Measurements from ENCODE around the gene FGG. TPM values are rescaled to one million over a fixed set of nuclear protein-coding genes. Genes with fewer than 3 reads are reported as not detected.

FGG gene
- total and polyA plus RNA-seq, 11 donors, result 0.35 to 1.0 (median 0.50) TPM; not detected in 8

GRCh38 chr4:154573190-154573870 is 39.1 kb downstream of the FGG start:
- Histone ChIP-seq H3K4me1 (no peaks in the 10 kb centered on the region), H3K36me3 (no peaks in the 10 kb centered on the region), H3K27ac (no peak overlapping the region), H3K9me3 (no peaks in the 10 kb centered on the region), H3K27me3 (peaks cover 0 to 17% (median 0%) of the 10 kb centered on the region in 9 donors), H3K4me3 (no peak overlapping the region)
- ATAC-seq (no peak), DNase-seq (no peak)
- no peak for TF ChIP-seq POLR2A (IDR thresholded peaks at IDR 0.05)
- TF ChIP-seq CTCF (IDR thresholded peaks at IDR 0.05), result no peak
- intact Hi-C loops (cut with DNase I), result no loop called here
- 79 to 88% (median 80%) methylated on average over 5 of the region's 5 CpGs for whole genome bisulfite sequencing, 4 donors

GRCh38 chr4:154569584-154569983 is 42.9 kb downstream of the FGG start:
- DNase-seq, result no peak
- no peak overlapping the region for H3K4me3 ChIP-seq
- ATAC-seq, result no peak
- no peak for TF ChIP-seq CTCF (IDR thresholded peaks at IDR 0.05)
- TF ChIP-seq POLR2A (IDR thresholded peaks at IDR 0.05), result no peak
- H3K9me3 ChIP-seq, result no peaks in the 10 kb centered on the region
- H3K27me3 ChIP-seq, result no peaks in the 10 kb centered on the region
- H3K4me1 ChIP-seq, result no peaks in the 10 kb centered on the region
- 86 to 89% (median 88%) methylated on average over 5 of the region's 5 CpGs for WGBS, 4 donors
- no peak overlapping the region for H3K27ac ChIP-seq
- no peaks in the 10 kb centered on the region for H3K36me3 ChIP-seq
- intact Hi-C loops (cut with DNase I), result loop anchor here in 1 of 10 donors (10.0 kb wide), 1 partner anchor 195 kb away; no protein-coding TSS in a partner anchor

GRCh38 chr4:154569028-154569427 is 43.4 kb downstream of the FGG start:
- WGBS, 4 donors, result 48 to 63% (median 55%) methylated on average over 3 of the region's 3 CpGs

More at GRCh38 chr4:154569028-154569427, 43.4 kb downstream of the FGG start:
- H3K9me3 ChIP-seq, result no peaks in the 10 kb centered on the region
- H3K27ac ChIP-seq, result no peak overlapping the region
- intact Hi-C loops (cut with DNase I), result loop anchor here in 1 of 10 donors (10.0 kb wide), 1 partner anchor 196 kb away; no protein-coding TSS in a partner anchor
- no peak for DNase-seq
- ATAC-seq, result no peak
- no peak overlapping the region for H3K4me3 ChIP-seq
- no peak for TF ChIP-seq CTCF (IDR thresholded peaks at IDR 0.05)
- no peak for TF ChIP-seq POLR2A (IDR thresholded peaks at IDR 0.05)
- H3K4me1 ChIP-seq, result no peaks in the 10 kb centered on the region
- H3K27me3 ChIP-seq, result no peaks in the 10 kb centered on the region
- H3K36me3 ChIP-seq, result no peaks in the 10 kb centered on the region

Data from heart left ventricle (tissue), 16 donors.